Coronary artery (tissue), 2 donors: ENCODE results near the gene DENND6A.
"Not testable (repeated sequence)": the region's sequence is repeated elsewhere in the genome, so short reads cannot be mapped to it uniquely, and the experiment has no call there.

ENCODE experiments used
- DNase-seq: peaks from one replicate; pipeline ENCODE4 v3.0.0-alpha.2; 2017; ENCODE audit warnings: low spot score
- H3K27ac ChIP-seq, 2 donors: fragments of 200-600 bp; sonication (generic); one replicate each; pipeline ENCODE4 v1.5.1; 2016 to 2019
- H3K4me3 ChIP-seq: fragments of 200-600 bp; sonication (generic); 2 replicates; pipeline ENCODE4 v1.5.1; 2016; ENCODE audit warnings: mild to moderate bottlenecking, moderate library complexity
- TF ChIP-seq, protein P1 (sequence below): fragments of 200-600 bp; sonication (generic); IDR thresholded peaks from one replicate; pipeline ENCODE4 v1.5.1; 2019; ENCODE audit warnings: antibody characterized with exemption

The DENND6A gene

DNA sequence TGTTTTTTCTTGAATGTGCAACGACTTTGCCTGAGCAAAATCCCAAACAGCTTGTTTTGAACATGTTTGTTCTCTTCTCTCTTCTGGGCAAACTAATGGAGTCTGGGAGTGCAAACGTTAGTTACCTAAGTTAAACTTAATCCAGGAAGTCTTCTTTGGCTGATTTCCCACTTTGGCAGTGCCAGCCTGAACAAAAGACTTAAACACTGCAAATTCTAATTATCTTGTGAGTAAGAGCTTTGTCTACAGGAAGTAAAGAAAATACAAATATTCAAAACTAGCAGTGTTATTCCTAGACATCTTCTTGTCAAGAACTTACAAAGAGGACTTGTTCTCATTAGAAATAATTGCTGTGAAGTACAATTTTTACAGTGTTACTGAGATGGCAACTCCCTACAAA is 16.7 kb upstream of the DENND6A start:
- Histone ChIP-seq H3K27ac (no peak overlapping the region), H3K4me3 (no peak overlapping the region)
- no peak for DNase-seq
- TF ChIP-seq, protein P1, sequence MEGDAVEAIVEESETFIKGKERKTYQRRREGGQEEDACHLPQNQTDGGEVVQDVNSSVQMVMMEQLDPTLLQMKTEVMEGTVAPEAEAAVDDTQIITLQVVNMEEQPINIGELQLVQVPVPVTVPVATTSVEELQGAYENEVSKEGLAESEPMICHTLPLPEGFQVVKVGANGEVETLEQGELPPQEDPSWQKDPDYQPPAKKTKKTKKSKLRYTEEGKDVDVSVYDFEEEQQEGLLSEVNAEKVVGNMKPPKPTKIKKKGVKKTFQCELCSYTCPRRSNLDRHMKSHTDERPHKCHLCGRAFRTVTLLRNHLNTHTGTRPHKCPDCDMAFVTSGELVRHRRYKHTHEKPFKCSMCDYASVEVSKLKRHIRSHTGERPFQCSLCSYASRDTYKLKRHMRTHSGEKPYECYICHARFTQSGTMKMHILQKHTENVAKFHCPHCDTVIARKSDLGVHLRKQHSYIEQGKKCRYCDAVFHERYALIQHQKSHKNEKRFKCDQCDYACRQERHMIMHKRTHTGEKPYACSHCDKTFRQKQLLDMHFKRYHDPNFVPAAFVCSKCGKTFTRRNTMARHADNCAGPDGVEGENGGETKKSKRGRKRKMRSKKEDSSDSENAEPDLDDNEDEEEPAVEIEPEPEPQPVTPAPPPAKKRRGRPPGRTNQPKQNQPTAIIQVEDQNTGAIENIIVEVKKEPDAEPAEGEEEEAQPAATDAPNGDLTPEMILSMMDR, result no peak

DNA sequence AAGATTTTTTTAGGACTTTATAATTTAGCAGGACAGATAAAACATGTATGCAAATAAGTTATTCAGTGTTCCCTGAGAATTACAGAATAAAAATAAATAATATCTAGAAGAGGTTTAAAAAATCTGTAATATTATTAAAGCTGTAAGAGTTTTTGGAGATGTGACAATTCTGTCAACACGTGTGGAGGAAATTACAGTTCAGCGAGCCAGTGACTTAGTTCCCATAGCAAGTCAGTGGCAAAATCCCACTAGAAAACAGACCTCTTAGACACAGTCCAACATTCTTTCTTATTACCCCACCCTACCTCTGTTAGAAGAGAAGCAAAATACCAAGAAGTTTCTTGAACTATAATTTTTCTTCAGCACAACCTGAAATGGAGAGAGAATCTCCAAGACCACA is 16.2 kb upstream of the DENND6A start:
- H3K27ac ChIP-seq, result no peak overlapping the region
- TF ChIP-seq, protein P1, result no peak
- no peak for DNase-seq
- H3K4me3 ChIP-seq, result no peak overlapping the region

DNA sequence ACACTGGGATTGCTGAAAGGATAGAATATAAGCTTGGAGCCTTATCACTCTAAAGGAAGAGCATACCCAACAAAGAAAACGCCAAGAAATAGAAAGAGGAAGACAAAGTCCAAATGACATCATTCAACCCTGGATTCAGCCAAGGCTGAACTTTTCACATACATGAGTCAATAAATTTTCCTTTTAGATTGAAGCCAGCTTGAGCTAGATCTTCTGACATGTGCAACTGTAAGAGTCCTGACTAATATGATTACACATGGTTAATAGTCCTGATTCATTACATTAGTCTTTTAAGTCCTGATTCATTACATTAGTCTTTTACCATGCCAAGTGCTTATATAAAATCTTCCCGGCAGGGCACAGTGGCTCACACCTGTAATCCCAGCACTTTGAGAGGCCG is 13.6 kb upstream of the DENND6A start:
- TF ChIP-seq, protein P1, result no peak

DNA sequence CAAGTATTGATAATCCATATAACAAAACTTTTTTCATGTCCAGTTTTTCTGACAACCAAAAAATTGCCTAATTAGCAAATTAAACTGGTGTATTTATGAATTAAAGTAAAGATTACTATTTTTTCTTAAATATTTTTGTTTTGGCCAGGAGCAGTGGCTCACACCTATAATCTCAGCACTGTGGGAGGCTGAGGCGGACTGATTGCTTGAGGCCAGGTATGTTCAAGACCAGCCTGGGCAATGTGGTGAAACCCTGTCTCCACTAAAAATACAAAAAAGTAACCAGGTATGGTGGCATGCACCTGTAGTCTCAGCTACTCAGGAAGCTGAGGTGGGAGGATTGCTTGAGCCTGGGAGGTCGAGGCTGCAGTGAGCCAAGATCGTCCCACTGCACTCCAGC is 12.5 kb upstream of the DENND6A start:
- not testable (repeated sequence) for H3K27ac ChIP-seq, H3K4me3 ChIP-seq, DNase-seq

More for the DNA sequence above, 13.6 kb upstream of the DENND6A start:
- Histone ChIP-seq H3K4me3 (no peak overlapping the region), H3K27ac (no peak overlapping the region)
- no peak for DNase-seq

DNA sequence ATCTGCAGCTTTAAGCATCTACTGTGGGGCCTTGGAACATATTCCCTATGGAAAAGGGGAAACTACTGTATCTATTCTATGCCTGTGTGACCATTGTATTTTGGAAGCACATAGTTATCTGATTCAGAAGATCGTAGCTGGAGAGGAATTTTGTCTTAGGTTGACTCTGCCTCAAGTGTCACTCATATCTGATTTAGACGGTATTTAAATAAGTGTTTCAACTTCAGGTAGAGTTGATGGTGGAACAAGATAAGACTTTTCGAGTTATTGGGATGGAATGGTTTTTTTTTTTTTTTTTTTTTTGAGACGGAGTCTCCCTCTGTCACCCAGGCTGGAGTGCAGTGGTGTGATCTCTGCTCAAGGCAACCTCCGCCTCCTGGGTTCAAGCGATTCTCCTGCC is 8.9 kb upstream of the DENND6A start:
- Histone ChIP-seq H3K27ac (no peak overlapping the region), H3K4me3 (no peak overlapping the region)
- TF ChIP-seq, protein P1, result no peak
- no peak for DNase-seq

DNA sequence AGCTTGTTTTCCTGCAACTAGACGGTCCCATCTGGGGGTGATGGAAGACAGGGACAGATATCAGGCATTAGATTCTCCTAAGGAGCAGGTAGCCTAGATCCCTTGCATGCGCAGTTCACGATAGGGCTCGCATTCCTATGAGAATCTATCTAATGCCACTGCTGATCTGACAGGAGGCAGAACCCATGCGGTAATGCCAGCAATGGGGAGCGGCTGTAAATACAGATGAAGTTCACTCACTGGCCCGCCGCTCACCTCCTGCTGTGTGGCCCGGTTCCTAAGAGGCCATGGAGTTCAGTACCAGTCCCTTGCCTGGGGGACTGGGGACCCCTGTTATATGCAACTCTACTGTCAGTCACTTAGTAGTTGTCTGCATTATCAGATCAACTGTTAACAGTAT is 7.9 kb upstream of the DENND6A start:
- DNase-seq, result no peak
- H3K4me3 ChIP-seq, result no peak overlapping the region
- TF ChIP-seq, protein P1, result no peak
- H3K27ac ChIP-seq, result no peak overlapping the region

DNA sequence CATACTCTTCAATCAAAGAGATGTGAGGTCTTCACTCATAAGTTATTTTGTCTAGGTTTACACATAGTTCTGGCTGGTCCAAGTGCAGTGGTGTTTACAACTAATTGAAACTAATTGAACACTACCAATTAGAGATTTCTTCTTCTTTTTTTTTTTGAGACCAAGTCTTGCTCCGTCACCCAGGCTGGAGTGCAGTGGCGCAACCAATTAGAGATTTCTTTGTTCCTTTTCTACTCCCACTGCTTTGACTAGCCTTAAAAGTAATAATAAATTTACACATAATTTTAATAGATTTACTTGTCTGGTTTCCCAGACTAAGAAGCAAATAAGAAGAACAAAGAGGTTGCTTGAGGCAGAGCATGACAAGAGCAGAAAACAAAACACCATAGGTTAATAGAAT is 6.7 kb upstream of the DENND6A start:
- TF ChIP-seq, protein P1, result no peak
- Histone ChIP-seq H3K4me3 (no peak overlapping the region), H3K27ac (no peak overlapping the region)
- DNase-seq, result no peak

DNA sequence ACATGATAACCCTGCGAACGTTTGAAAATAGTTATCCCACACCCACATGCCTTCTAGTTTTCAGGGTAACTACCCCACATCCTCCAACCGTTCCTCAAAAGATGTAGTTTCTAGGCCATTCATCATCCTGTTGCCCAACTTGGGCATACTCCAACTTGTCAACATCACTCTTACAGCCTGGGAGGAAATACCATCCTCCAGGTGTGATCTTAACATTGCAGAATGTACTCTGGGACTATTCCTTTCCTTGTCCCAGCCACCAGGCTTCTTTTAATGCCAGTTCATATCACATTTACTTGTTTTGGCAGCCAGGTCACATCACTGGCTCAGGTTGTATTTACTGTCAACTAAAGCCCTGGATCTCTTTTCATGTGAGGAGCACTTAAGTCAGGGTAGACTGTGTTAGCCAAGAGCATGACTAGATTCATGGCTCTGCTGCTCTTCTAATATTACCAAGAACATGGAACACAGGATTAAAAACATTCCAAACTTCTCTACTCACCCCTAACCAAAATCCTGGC is 4.0 kb upstream of the DENND6A start:
- Histone ChIP-seq H3K27ac (no peak overlapping the region), H3K4me3 (no peak overlapping the region)
- no peak for DNase-seq
- TF ChIP-seq, protein P1, result no peak
